ENCODE data around the gene PCDHB5.
"Not testable (repeated sequence)": the region's sequence is repeated elsewhere in the genome, so short reads cannot be mapped to it uniquely, and the experiment has no call there.

The PCDHB5 gene

DNA sequence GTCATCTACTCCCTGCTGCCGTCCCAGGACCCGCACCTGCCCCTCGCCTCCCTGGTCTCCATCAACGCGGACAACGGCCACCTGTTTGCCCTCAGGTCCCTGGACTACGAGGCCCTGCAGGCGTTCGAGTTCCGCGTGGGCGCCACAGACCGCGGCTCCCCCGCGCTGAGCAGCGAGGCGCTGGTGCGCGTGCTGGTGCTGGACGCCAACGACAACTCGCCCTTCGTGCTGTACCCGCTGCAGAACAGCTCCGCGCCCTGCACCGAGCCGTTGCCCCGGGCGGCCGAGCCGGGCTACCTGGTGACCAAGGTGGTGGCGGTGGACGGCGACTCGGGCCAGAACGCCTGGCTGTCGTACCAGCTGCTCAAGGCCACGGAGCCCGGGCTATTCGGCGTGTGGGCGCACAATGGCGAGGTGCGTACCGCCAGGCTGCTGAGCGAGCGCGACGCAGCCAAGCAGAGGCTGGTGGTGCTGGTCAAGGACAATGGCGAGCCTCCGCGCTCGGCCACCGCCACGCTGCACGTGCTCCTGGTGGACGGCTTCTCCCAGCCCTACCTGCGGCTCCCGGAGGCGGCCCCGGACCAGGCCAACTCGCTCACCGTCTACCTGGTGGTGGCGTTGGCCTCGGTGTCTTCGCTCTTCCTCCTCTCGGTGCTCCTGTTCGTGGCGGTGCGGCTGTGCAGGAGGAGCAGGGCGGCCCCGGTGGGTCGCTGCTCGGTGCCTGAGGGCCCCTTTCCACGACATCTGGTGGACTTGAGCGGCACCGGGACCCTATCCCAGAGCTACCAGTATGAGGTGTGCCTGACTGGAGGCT lies 39.5 kb downstream of the PCDHB5 start:
- Histone ChIP-seq H3K9me3 (ENCODE audit: control extremely low read depth in 1 of 5, control insufficient read depth in 4 of 5, insufficient read depth in 2 of 5, low read depth in 1 of 5, low read length in 4 of 5) (peaks cover 4 to 38% (median 22%) of the 10 kb centered on the region in 5 experiments), H3K27me3 (replicated peaks in 2 of 5; ENCODE audit: control insufficient read depth in 4 of 5, insufficient read depth in 5 of 5, low read length in 4 of 5) (peaks cover 13 to 38% (median 17%) of the 10 kb centered on the region in 5 experiments)
- DNase-seq; CTCF ChIA-PET; H3K4me1 ChIP-seq (ENCODE audit: control extremely low read depth in 1 of 4, control insufficient read depth in 4 of 4, insufficient read depth in 4 of 4, low read length in 3 of 4); H3K36me3 ChIP-seq (ENCODE audit: control insufficient read depth in 4 of 4, insufficient read depth in 4 of 4, low read length in 3 of 4); H3K27ac ChIP-seq (ENCODE audit: insufficient read depth in 1 of 2, low read depth in 1 of 2, low read length in 2 of 2, poor library complexity in 1 of 2, severe bottlenecking in 2 of 2); H3K4me3 ChIP-seq (ENCODE audit: control insufficient read depth in 1 of 7, extremely low read depth in 1 of 7, insufficient read depth in 4 of 7, low read depth in 2 of 7, low read length in 6 of 7); POLR2A ChIA-PET: not testable (repeated sequence)
- 40% methylated on average over 52 of the region's 79 CpGs for WGBS (ENCODE audit: insufficient coverage)

GRCh38 chr5:141175933-141176332 lies 40.9 kb downstream of the PCDHB5 start:
- Histone ChIP-seq H3K4me3 (ENCODE audit: control insufficient read depth in 1 of 7, extremely low read depth in 1 of 7, insufficient read depth in 4 of 7, low read depth in 2 of 7, low read length in 6 of 7) (no peak overlapping the region), H3K9me3 (ENCODE audit: control extremely low read depth in 1 of 5, control insufficient read depth in 4 of 5, insufficient read depth in 2 of 5, low read depth in 1 of 5, low read length in 4 of 5) (peaks cover 3 to 41% (median 23%) of the 10 kb centered on the region in 5 experiments), H3K36me3 (ENCODE audit: control insufficient read depth in 4 of 4, insufficient read depth in 4 of 4, low read length in 3 of 4) (no peaks in the 10 kb centered on the region), H3K27me3 (replicated peaks in 2 of 5; ENCODE audit: control insufficient read depth in 4 of 5, insufficient read depth in 5 of 5, low read length in 4 of 5) (peaks cover 13 to 47% (median 18%) of the 10 kb centered on the region in 5 experiments), H3K4me1 (ENCODE audit: control extremely low read depth in 1 of 4, control insufficient read depth in 4 of 4, insufficient read depth in 4 of 4, low read length in 3 of 4) (no peaks in the 10 kb centered on the region), H3K27ac (ENCODE audit: insufficient read depth in 1 of 2, low read depth in 1 of 2, low read length in 2 of 2, poor library complexity in 1 of 2, severe bottlenecking in 2 of 2) (no peak overlapping the region)
- ChIA-PET POLR2A (no interaction called here), CTCF (no interaction called here)
- DNase-seq = no peak
- no CpG with 5 or more reads among the region's 1 CpG for WGBS (ENCODE audit: insufficient coverage)

DNA sequence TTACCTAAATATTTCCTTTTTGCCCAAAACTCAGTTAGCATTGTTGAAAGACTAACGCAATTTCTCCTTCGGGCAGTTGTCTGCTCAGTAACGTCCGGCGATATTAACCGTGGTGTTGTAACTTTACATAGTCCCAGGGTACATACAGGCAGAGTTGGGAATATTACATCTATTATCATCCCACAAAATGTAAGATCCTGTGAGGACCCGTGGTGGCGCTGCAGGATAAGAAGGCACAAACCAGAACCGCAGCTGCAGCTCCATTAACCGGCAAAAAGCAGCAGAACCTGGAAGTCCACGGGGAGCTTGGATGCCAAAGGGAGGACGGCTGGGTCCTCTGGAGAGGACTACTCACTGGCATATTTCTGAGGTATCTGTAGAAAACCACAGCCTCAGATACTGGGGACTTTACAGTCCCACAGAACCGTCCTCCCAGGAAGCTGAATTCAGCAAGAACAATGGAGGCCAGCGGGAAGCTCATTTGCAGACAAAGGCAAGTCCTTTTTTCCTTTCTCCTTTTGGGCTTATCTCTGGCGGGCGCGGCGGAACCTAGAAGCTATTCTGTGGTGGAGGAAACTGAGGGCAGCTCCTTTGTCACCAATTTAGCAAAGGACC lies 42.7 kb downstream of the PCDHB5 start, which contains the start of gene PCDHB8:
Gene PCDHB8 (plus strand): TSS at position 214 of the 615 bp plus-strand sequence. CDS start 245 bp downstream, at position 459.
- CTCF ChIA-PET = interaction anchor here (0.8 to 1.1 kb wide), 2 partner anchors 42 to 241 kb away, joined by 3 to 4 read pairs; no protein-coding TSS in a partner anchor
- POLR2A ChIA-PET; H3K4me1 ChIP-seq (ENCODE audit: control extremely low read depth in 1 of 4, control insufficient read depth in 4 of 4, insufficient read depth in 4 of 4, low read length in 3 of 4); H3K4me3 ChIP-seq (ENCODE audit: control insufficient read depth in 1 of 7, extremely low read depth in 1 of 7, insufficient read depth in 4 of 7, low read depth in 2 of 7, low read length in 6 of 7); DNase-seq; H3K36me3 ChIP-seq (ENCODE audit: control insufficient read depth in 4 of 4, insufficient read depth in 4 of 4, low read length in 3 of 4); H3K27ac ChIP-seq (ENCODE audit: insufficient read depth in 1 of 2, low read depth in 1 of 2, low read length in 2 of 2, poor library complexity in 1 of 2, severe bottlenecking in 2 of 2): not testable (repeated sequence)
- Histone ChIP-seq H3K9me3 (ENCODE audit: control extremely low read depth in 1 of 5, control insufficient read depth in 4 of 5, insufficient read depth in 2 of 5, low read depth in 1 of 5, low read length in 4 of 5) (peaks cover 7 to 50% (median 27%) of the 10 kb centered on the region in 5 experiments), H3K27me3 (replicated peaks in 2 of 5; ENCODE audit: control insufficient read depth in 4 of 5, insufficient read depth in 5 of 5, low read length in 4 of 5) (peaks cover 13 to 53% (median 19%) of the 10 kb centered on the region in 5 experiments)
- 31% methylated on average over 8 of the region's 18 CpGs for WGBS (ENCODE audit: insufficient coverage)

DNA sequence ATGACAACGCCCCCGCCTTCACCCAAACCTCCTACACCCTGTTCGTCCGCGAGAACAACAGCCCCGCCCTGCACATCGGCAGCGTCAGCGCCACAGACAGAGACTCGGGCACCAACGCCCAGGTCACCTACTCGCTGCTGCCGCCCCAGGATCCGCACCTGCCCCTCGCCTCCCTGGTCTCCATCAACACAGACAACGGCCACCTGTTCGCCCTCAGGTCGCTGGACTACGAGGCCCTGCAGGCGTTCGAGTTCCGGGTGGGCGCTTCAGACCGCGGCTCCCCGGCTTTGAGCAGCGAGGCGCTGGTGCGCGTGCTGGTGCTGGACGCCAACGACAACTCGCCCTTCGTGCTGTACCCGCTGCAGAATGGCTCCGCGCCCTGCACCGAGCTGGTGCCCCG lies 44.4 kb downstream of the PCDHB5 start:
- Histone ChIP-seq H3K27me3 (replicated peaks in 2 of 5; ENCODE audit: control insufficient read depth in 4 of 5, insufficient read depth in 5 of 5, low read length in 4 of 5) (peaks cover 5 to 50% (median 26%) of the 10 kb centered on the region in 5 experiments), H3K9me3 (ENCODE audit: control extremely low read depth in 1 of 5, control insufficient read depth in 4 of 5, insufficient read depth in 2 of 5, low read depth in 1 of 5, low read length in 4 of 5) (peaks cover 7 to 46% (median 31%) of the 10 kb centered on the region in 5 experiments)
- H3K36me3 ChIP-seq (ENCODE audit: control insufficient read depth in 4 of 4, insufficient read depth in 4 of 4, low read length in 3 of 4); DNase-seq; H3K27ac ChIP-seq (ENCODE audit: insufficient read depth in 1 of 2, low read depth in 1 of 2, low read length in 2 of 2, poor library complexity in 1 of 2, severe bottlenecking in 2 of 2); H3K4me3 ChIP-seq (ENCODE audit: control insufficient read depth in 1 of 7, extremely low read depth in 1 of 7, insufficient read depth in 4 of 7, low read depth in 2 of 7, low read length in 6 of 7); H3K4me1 ChIP-seq (ENCODE audit: control extremely low read depth in 1 of 4, control insufficient read depth in 4 of 4, insufficient read depth in 4 of 4, low read length in 3 of 4); CTCF ChIA-PET; POLR2A ChIA-PET: not testable (repeated sequence)
- WGBS (ENCODE audit: insufficient coverage) = 34% methylated on average over 16 of the region's 39 CpGs

DNA sequence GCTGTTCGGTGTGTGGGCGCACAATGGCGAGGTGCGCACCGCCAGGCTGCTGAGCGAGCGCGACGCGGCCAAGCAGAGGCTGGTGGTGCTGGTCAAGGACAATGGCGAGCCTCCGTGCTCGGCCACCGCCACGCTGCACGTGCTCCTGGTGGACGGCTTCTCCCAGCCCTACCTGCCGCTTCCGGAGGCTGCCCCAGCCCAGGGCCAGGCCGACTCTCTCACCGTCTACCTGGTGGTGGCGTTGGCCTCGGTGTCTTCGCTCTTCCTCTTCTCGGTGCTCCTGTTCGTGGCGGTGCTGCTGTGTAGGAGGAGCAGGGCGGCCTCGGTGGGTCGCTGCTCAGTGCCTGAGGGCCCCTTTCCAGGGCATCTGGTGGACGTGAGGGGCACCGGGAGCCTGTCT lies 44.9 kb downstream of the PCDHB5 start:
- WGBS (ENCODE audit: insufficient coverage) = 27% methylated on average over 22 of the region's 32 CpGs
- H3K27me3 ChIP-seq (replicated peaks in 2 of 5; ENCODE audit: control insufficient read depth in 4 of 5, insufficient read depth in 5 of 5, low read length in 4 of 5) = peaks cover 5 to 51% (median 24%) of the 10 kb centered on the region in 5 experiments

DNA sequence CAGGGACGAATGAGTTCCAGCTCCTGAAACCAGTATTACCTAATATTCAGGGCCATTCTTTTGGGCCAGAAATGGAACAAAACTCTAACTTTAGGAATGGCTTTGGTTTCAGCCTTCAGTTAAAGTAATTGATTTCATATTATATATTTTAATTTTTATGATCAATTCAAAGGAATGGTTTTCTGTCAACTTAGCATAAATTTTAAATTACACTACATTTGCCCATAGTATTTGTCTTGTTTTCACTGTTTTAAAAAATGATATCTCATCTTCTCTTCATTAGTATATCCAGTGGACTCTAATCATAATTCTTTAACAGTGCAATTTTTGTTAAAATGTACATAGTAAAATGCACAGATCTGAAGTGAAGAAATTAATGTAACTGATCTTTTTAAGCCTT lies 45.3 kb downstream of the PCDHB5 start:
- H3K27me3 ChIP-seq (replicated peaks in 2 of 5; ENCODE audit: control insufficient read depth in 4 of 5, insufficient read depth in 5 of 5, low read length in 4 of 5) = peaks cover 4 to 49% (median 21%) of the 10 kb centered on the region in 5 experiments
- POLR2A ChIA-PET = no interaction called here

More for the DNA sequence above, 44.9 kb downstream of the PCDHB5 start:
- POLR2A ChIA-PET; DNase-seq; H3K27ac ChIP-seq (ENCODE audit: insufficient read depth in 1 of 2, low read depth in 1 of 2, low read length in 2 of 2, poor library complexity in 1 of 2, severe bottlenecking in 2 of 2); H3K36me3 ChIP-seq (ENCODE audit: control insufficient read depth in 4 of 4, insufficient read depth in 4 of 4, low read length in 3 of 4); H3K4me1 ChIP-seq (ENCODE audit: control extremely low read depth in 1 of 4, control insufficient read depth in 4 of 4, insufficient read depth in 4 of 4, low read length in 3 of 4); CTCF ChIA-PET; H3K4me3 ChIP-seq (ENCODE audit: control insufficient read depth in 1 of 7, extremely low read depth in 1 of 7, insufficient read depth in 4 of 7, low read depth in 2 of 7, low read length in 6 of 7): not testable (repeated sequence)
- H3K9me3 ChIP-seq (ENCODE audit: control extremely low read depth in 1 of 5, control insufficient read depth in 4 of 5, insufficient read depth in 2 of 5, low read depth in 1 of 5, low read length in 4 of 5) = peaks cover 7 to 44% (median 29%) of the 10 kb centered on the region in 5 experiments

DNA sequence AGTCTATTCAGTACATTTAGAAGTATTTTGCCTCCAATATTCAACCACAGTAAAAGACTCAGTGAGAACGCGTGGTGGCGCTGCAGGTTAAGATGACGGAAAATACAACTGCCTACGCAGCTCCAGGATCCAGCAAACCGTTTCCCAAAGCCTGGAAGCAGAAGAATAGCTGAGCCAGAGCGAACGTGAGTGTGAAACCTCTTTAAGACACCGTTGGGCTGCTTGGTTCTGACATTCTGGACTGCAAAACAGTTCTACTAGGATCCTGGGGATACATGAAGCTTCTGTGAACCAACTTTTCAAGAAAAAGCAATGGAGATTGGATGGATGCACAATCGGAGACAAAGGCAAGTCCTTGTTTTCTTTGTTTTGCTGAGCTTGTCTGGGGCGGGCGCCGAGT lies 47.2 kb downstream of the PCDHB5 start, which contains the start of gene PCDHB16:
Gene PCDHB16 (plus strand): TSS at position 140 of the 400 bp plus-strand sequence. CDS start 173 bp downstream, at position 313.
- POLR2A ChIA-PET = no interaction called here
- no peak for DNase-seq
- CTCF ChIA-PET = no interaction called here

More for the DNA sequence above, 45.3 kb downstream of the PCDHB5 start:
- Histone ChIP-seq H3K27ac (ENCODE audit: insufficient read depth in 1 of 2, low read depth in 1 of 2, low read length in 2 of 2, poor library complexity in 1 of 2, severe bottlenecking in 2 of 2) (no peak overlapping the region), H3K4me3 (ENCODE audit: control insufficient read depth in 1 of 7, extremely low read depth in 1 of 7, insufficient read depth in 4 of 7, low read depth in 2 of 7, low read length in 6 of 7) (no peak overlapping the region), H3K9me3 (ENCODE audit: control extremely low read depth in 1 of 5, control insufficient read depth in 4 of 5, insufficient read depth in 2 of 5, low read depth in 1 of 5, low read length in 4 of 5) (peaks cover 7 to 40% (median 26%) of the 10 kb centered on the region in 5 experiments), H3K4me1 (ENCODE audit: control extremely low read depth in 1 of 4, control insufficient read depth in 4 of 4, insufficient read depth in 4 of 4, low read length in 3 of 4) (no peaks in the 10 kb centered on the region), H3K36me3 (ENCODE audit: control insufficient read depth in 4 of 4, insufficient read depth in 4 of 4, low read length in 3 of 4) (no peaks in the 10 kb centered on the region)
- CTCF ChIA-PET = no interaction called here
- DNase-seq = no peak
- no CpG with 5 or more reads among the region's 1 CpG for WGBS (ENCODE audit: insufficient coverage)

More for the DNA sequence above, 47.2 kb downstream of the PCDHB5 start, which contains the start of gene PCDHB16:
- H3K4me1 ChIP-seq (ENCODE audit: control extremely low read depth in 1 of 4, control insufficient read depth in 4 of 4, insufficient read depth in 4 of 4, low read length in 3 of 4) = no peaks in the 10 kb centered on the region
- 15% methylated on average over 11 of the region's 13 CpGs for WGBS (ENCODE audit: insufficient coverage)
- H3K9me3 ChIP-seq (ENCODE audit: control extremely low read depth in 1 of 5, control insufficient read depth in 4 of 5, insufficient read depth in 2 of 5, low read depth in 1 of 5, low read length in 4 of 5) = peaks cover 4 to 37% (median 30%) of the 10 kb centered on the region in 5 experiments
- H3K27me3 ChIP-seq (replicated peaks in 2 of 5; ENCODE audit: control insufficient read depth in 4 of 5, insufficient read depth in 5 of 5, low read length in 4 of 5) = peaks cover 2 to 51% (median 19%) of the 10 kb centered on the region in 5 experiments
- H3K27ac ChIP-seq (ENCODE audit: insufficient read depth in 1 of 2, low read depth in 1 of 2, low read length in 2 of 2, poor library complexity in 1 of 2, severe bottlenecking in 2 of 2) = no peak within 1 kb of the TSS
- H3K4me3 ChIP-seq (ENCODE audit: control insufficient read depth in 1 of 7, extremely low read depth in 1 of 7, insufficient read depth in 4 of 7, low read depth in 2 of 7, low read length in 6 of 7) = no peak within 1 kb of the TSS
- no peaks in the 10 kb centered on the region for H3K36me3 ChIP-seq (ENCODE audit: control insufficient read depth in 4 of 4, insufficient read depth in 4 of 4, low read length in 3 of 4)
